HEK293T (cell line): Measurements from ENCODE around the gene PRKAR2A.

Experiments used
- CTCF ChIA-PET: fragments of 350-600 bp; formaldehyde crosslinking; extraction: SDS; loops from one replicate; lab custom pipeline; 2021; ENCODE audit warnings: antibody characterized with exemption, inconsistent platforms; lab: Yijun Ruan, JAX
- POLR2A ChIA-PET: fragments of 350-600 bp; formaldehyde crosslinking; extraction: SDS; loops from one replicate; lab custom pipeline; 2020; ENCODE audit warnings: antibody characterized with exemption, inconsistent platforms; lab: Yijun Ruan, JAX
- DNase-seq: peaks from one replicate; pipeline ENCODE4 v3.0.0; 2012; ENCODE audit warnings: mixed read lengths; ENCODE audit errors: extremely low spot score
- ARNT ChIP-seq: fragments of 450-650 bp; IDR thresholded peaks from 2 replicates; pipeline ENCODE4 v1.6.1; 2017; ENCODE audit warnings: mild to moderate bottlenecking
- BHLHE40 ChIP-seq: fragments of 450-650 bp; IDR thresholded peaks from 2 replicates; pipeline ENCODE4 v1.6.1; 2016; ENCODE audit warnings: mild to moderate bottlenecking, moderate library complexity, borderline replicate concordance
- CTBP1 ChIP-seq: fragments of 450-650 bp; IDR thresholded peaks from 2 replicates; pipeline ENCODE4 v1.6.1; 2016; ENCODE audit warnings: borderline replicate concordance
- ELF4 ChIP-seq: fragments of 450-650 bp; IDR thresholded peaks from 2 replicates; pipeline ENCODE4 v1.6.1; 2017; ENCODE audit warnings: antibody characterized with exemption
- FOXA1 ChIP-seq: fragments of 450-650 bp; IDR thresholded peaks from 2 replicates; pipeline ENCODE4 v1.6.1; 2016; ENCODE audit warnings: mild to moderate bottlenecking
- FOXK2 ChIP-seq: fragments of 450-650 bp; IDR thresholded peaks from 2 replicates; pipeline ENCODE4 v1.6.1; 2016; ENCODE audit warnings: mild to moderate bottlenecking
- FOXM1 ChIP-seq: fragments of 450-650 bp; IDR thresholded peaks from 2 replicates; pipeline ENCODE4 v1.6.1; 2017; ENCODE audit warnings: mild to moderate bottlenecking, borderline replicate concordance
- HDGF ChIP-seq: fragments of 450-650 bp; IDR thresholded peaks from 2 replicates; pipeline ENCODE4 v1.6.1; 2017; ENCODE audit warnings: antibody characterized with exemption, borderline replicate concordance
- L3MBTL2 ChIP-seq: fragments of 450-650 bp; conservative IDR thresholded peaks from 2 replicates; pipeline ENCODE4 v1.6.1; 2016; ENCODE audit warnings: mild to moderate bottlenecking
- LEF1 ChIP-seq: fragments of 450-650 bp; IDR thresholded peaks from 2 replicates; pipeline ENCODE4 v1.6.1; 2017; ENCODE audit warnings: mild to moderate bottlenecking, borderline replicate concordance
- NFRKB ChIP-seq: fragments of 450-650 bp; IDR thresholded peaks from 2 replicates; pipeline ENCODE4 v1.6.1; 2016; ENCODE audit warnings: mild to moderate bottlenecking, moderate library complexity
- PKNOX1 ChIP-seq: fragments of 450-650 bp; IDR thresholded peaks from 2 replicates; pipeline ENCODE4 v1.6.1; 2016
- SP1 ChIP-seq: fragments of 450-650 bp; IDR thresholded peaks from 2 replicates; pipeline ENCODE4 v1.6.1; 2017
- SUZ12 ChIP-seq: fragments of 450-650 bp; IDR thresholded peaks from 2 replicates; pipeline ENCODE4 v1.6.1; 2016; ENCODE audit warnings: mild to moderate bottlenecking
- TARDBP ChIP-seq: fragments of 450-650 bp; IDR thresholded peaks from 2 replicates; pipeline ENCODE4 v1.6.1; 2016
- ZNF384 ChIP-seq: fragments of 450-650 bp; IDR thresholded peaks from 2 replicates; pipeline ENCODE4 v1.6.1; 2016

The PRKAR2A gene

GRCh38 chr3:48847504-48848423 lies at the start of gene PRKAR2A:
Gene PRKAR2A, minus strand, starts transcription at chr3:48847874. Its CDS starts 278 bp downstream, at chr3:48847596.
- TF ChIP-seq SUZ12, result no peak
- TF ChIP-seq FOXK2, result no peak
- no peak for TF ChIP-seq ZNF384
- TF ChIP-seq TARDBP, result no peak
- TF ChIP-seq FOXA1, result no peak
- no peak for TF ChIP-seq ELF4
- TF ChIP-seq LEF1, result no peak
- no peak for TF ChIP-seq NFRKB
- TF ChIP-seq CTBP1, result no peak
- no peak for TF ChIP-seq FOXM1
- no peak for TF ChIP-seq ARNT
- no peak for TF ChIP-seq BHLHE40
- TF ChIP-seq L3MBTL2, result no peak
- no peak for TF ChIP-seq HDGF
- no peak for TF ChIP-seq PKNOX1
- no peak for TF ChIP-seq SP1
- ChIA-PET POLR2A (interaction anchor here (0.6 to 2.9 kb wide), 15 partner anchors 8 to 1417 kb away, joined by 3 to 21 read pairs (median 4); partner anchors contain the start of genes ARIH2, IP6K2, SLC25A20 and WDR6), CTCF (interaction anchor here (0.8 kb wide), 1 partner anchor 23 kb away, joined by 3 read pairs; no protein-coding TSS in a partner anchor)
- peak; percentile 96 for DNase-seq

DNA sequence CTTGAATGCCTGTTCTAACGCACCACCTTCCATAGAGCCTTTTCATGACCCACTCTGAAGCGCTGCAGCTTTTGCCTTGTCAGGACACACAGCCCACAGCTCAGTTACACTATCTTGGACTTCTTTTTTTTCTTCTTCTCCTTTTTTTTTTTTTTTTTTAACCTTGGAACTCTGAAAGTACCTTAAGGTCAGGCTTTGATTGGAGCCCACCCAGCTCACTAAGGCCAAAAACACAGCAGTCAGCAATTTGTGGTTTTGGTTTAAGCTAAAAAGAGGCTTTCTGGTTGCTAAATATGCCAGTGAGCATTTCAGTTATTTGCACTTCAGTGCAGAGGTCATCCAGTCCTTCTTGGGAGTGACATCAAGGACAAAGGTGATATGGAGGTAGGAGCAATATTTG lies 49.3 kb upstream of the PRKAR2A start:
- no peak for DNase-seq
- CTCF ChIA-PET, result no interaction called here

GRCh38 chr3:48894516-48894915 lies 46.8 kb upstream of the PRKAR2A start:
- DNase-seq, result no peak
- POLR2A ChIA-PET, result no interaction called here
- TF ChIP-seq ELF4 (no peak), L3MBTL2 (no peak), FOXK2 (no peak), NFRKB (no peak), HDGF (no peak), ZNF384 (no peak), PKNOX1 (no peak), TARDBP (no peak)
- CTCF ChIA-PET, result no interaction called here

More for the DNA sequence above, 49.3 kb upstream of the PRKAR2A start:
- POLR2A ChIA-PET, result interaction anchor here (3.7 kb wide), 1 partner anchor 22 kb away, joined by 14 read pairs; the partner anchor contains the start of gene ARIH2
- TF ChIP-seq FOXM1 (no peak), SP1 (no peak), NFRKB (no peak), SUZ12 (no peak), ELF4 (no peak), PKNOX1 (no peak), ARNT (no peak), FOXA1 (no peak), TARDBP (no peak), HDGF (no peak), L3MBTL2 (no peak), BHLHE40 (no peak), CTBP1 (no peak)

DNA sequence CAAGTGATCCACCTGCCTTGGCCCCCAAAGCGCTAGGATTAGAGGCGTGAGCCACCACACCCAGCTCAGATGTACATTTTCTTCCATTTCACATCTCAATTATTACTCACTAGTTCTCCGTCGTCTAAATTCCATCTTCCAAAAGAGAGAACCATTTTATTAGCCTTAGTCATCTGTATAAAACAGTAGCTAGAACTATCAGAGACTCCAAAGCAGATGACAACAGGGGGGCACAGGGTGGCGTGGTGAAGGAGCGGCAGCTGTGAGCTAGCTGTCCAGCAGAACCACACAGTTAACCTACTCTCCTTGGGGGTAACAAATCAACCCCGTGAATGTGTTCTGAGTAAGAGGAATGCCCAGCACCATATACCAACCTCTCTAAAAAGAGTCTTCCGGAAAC lies 43.9 kb upstream of the PRKAR2A start:
- no peak for TF ChIP-seq LEF1
- TF ChIP-seq SP1, result no peak
- no peak for TF ChIP-seq SUZ12
- no peak for TF ChIP-seq FOXM1
- TF ChIP-seq ELF4, result no peak
- TF ChIP-seq ZNF384, result no peak
- no peak for TF ChIP-seq L3MBTL2
- TF ChIP-seq ARNT, result no peak
- no peak for TF ChIP-seq NFRKB
- TF ChIP-seq PKNOX1, result no peak
- no peak for TF ChIP-seq FOXK2
- no peak for DNase-seq
- ChIA-PET POLR2A (no interaction called here), CTCF (no interaction called here)

DNA sequence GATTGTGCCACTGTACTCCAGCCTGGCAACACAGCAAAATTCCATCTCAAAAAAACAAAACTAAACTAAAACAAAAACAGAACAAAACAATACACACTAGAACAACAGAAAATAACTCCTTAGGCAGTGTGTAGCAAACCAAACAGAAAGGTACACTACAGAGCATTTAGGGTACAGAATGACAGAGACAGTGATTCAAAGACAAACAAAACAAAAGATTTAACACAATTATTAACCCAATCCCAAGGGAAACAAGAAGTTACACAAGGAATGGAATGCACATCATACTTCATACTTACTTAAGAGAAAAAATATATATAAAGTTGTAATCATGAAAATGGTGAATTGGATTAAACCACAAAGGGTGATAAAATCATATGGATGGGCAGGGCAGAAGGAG lies 38.1 kb upstream of the PRKAR2A start:
- no peak for DNase-seq
- CTCF ChIA-PET, result no interaction called here
- TF ChIP-seq HDGF (no peak), SP1 (no peak), BHLHE40 (no peak), ARNT (no peak), L3MBTL2 (no peak), FOXK2 (no peak), TARDBP (no peak), NFRKB (no peak), ZNF384 (no peak), FOXM1 (no peak), ELF4 (no peak), LEF1 (no peak), CTBP1 (no peak), PKNOX1 (no peak), FOXA1 (no peak)
- POLR2A ChIA-PET, result no interaction called here
